ENCODE results near the gene ZDHHC1.

Gene ZDHHC1

DNA sequence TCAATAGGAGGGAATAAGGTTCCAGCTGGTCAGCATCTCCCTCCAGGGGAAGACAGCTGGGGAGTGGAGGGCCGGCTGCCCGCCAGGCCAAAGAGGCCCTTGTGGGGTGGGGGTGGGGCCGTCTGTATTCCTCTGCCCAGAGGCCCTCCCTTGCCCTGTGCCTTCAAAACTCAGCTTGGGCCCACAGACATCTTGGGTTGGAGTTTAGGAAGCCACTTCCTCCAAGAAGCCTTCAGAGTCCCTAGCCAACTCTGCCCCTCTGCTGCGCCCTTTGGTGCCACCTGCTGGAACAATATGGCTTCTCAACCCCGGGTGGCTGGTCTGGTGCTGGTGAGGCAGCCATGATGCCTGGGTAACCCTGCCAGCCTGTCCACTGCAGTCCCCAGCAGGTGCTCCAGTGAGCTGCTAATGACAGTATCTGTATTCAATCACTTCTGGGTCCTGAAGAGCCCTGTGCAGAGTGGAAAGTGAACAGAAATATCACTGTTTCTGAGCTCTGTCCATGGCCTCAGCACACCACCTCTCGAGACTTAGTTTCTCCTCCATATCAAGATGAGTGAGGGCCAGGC lies 31.3 kb upstream of the ZDHHC1 start:
- DNase-seq, result no peak

- no peak for DNase-seq
Measured at GRCh38 chr16:67446968-67447507, 30.8 kb upstream of the ZDHHC1 start.

- DNase-seq, result no peak
Measured at GRCh38 chr16:67445913-67446907, 29.9 kb upstream of the ZDHHC1 start.

- no peak for DNase-seq
Measured at GRCh38 chr16:67445441-67445912, 29.2 kb upstream of the ZDHHC1 start.

DNA sequence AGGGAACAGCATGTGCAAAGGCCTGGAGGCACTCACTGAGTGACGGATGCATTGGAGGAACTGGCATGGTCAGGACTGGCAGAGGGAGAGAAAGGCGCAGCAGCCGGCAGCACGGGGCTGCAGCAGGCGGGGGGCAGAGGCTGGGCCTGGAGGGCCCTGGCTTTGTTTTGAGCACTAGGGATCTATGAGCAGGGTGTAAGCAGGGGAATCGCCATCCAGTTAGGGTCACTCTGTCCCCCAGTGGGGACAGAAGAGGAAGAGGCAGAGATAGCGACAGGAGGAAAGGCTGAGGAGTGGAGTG lies 28.8 kb upstream of the ZDHHC1 start:
- DNase-seq, result no peak

- DNase-seq, result no peak
Measured at GRCh38 chr16:67444259-67445125, 28.2 kb upstream of the ZDHHC1 start.

GRCh38 chr16:67443265-67443664 lies 27.0 kb upstream of the ZDHHC1 start:
- no peak for DNase-seq

- no peak for DNase-seq
Measured at GRCh38 chr16:67442581-67443255, 26.4 kb upstream of the ZDHHC1 start.

DNA sequence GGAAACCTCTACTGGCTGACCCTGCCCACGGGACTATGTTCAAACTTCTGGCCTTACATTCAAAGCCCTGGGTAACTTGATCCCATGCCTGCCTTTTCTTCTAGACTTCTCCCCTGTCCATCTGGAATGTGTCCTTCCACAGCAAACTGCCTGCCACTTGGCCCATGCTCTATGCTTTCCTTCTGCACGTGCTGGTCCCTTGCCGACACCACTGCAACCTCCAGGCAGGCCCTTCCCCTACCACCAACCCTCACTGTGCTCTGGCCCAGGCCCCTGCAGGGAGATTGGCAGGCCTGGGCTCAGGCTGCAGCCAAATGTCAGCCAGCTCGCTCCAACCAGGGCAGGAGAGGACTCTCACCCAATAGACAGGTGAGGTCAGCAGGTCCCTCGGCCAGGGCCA lies 25.6 kb upstream of the ZDHHC1 start:
- no peak for DNase-seq

GRCh38 chr16:67441271-67441753 lies 25.0 kb upstream of the ZDHHC1 start:
- DNase-seq, result no peak

GRCh38 chr16:67438824-67439393 lies 22.6 kb upstream of the ZDHHC1 start:
- no peak for DNase-seq

DNA sequence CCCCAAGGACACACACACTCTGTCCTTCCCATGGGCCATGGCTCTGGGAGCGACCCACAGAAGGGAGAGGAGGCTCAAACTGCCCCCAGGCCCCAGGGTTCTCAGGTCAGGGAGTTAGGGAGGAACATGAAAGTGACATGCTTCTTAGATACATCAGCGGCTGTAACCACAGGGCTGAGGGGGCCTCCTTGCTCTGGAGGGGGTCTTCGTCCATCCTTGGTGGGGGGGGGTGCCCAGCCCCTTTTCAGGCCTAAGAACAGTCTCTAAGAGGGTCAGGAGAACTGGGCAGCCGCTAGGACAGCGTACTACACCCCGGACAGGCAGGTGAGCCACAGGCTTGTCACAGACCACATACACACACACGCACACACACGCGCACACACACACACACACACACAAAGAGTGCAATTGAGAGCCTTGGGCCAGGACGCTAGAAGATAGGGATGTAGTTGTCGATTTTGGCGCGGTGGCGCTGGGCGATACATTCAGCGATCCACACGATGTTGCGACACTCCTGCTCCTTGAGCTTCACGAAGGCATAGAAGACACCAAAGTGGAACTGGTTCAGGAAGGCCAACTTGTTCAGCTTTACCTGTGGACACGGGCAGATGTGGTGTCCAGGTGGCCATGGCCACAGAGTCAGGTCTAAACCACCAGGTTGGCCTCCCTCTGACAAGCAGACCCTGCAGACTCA lies 22.0 kb upstream of the ZDHHC1 start:
- DNase-seq, result no peak

- no peak for DNase-seq
Measured at GRCh38 chr16:67437513-67437912, 21.2 kb upstream of the ZDHHC1 start.

GRCh38 chr16:67436640-67437193 lies 20.4 kb upstream of the ZDHHC1 start:
- no peak for DNase-seq

GRCh38 chr16:67435758-67436164 lies 19.5 kb upstream of the ZDHHC1 start:
- no peak for DNase-seq

GRCh38 chr16:67433131-67433719 lies 16.9 kb upstream of the ZDHHC1 start:
- DNase-seq, result no peak

- DNase-seq, result no peak
Measured at GRCh38 chr16:67432506-67432890, 16.2 kb upstream of the ZDHHC1 start.

DNA sequence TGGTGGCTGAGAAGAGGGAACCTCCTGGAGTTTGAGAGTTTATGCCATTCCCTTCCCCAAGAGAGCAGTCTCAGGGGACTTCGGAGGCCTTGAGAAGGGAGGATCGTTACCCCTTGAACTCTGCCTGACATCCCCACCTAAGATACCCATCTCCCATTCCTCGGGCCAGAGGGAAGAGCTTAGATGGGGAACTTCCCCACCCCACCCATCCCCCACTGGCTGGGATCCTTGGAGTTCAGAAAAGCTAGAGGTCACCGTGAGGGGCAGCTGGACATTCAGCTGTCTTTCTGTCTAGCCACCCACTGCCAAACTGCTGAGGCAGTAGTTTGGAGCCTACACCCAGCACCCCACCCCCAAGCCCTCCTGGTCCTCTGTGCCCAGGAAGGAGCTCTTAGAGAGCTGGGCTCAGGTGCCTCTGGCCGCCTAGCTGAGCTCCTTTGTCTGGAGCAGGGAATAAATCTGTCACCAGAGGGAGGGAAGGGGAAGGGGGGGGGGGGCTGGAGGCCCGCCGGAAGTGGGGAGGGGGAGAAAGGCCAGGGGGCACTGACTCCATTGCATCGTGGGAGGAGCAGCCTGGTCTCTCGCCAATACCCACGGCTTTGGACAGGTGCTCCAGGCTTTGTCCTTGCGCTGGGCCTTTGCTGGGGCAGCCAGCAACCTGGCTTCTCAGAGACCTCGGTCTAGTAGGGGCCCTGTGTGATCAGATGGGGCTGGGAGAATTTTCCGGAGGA lies 15.7 kb upstream of the ZDHHC1 start:
- DNase-seq, result no peak

DNA sequence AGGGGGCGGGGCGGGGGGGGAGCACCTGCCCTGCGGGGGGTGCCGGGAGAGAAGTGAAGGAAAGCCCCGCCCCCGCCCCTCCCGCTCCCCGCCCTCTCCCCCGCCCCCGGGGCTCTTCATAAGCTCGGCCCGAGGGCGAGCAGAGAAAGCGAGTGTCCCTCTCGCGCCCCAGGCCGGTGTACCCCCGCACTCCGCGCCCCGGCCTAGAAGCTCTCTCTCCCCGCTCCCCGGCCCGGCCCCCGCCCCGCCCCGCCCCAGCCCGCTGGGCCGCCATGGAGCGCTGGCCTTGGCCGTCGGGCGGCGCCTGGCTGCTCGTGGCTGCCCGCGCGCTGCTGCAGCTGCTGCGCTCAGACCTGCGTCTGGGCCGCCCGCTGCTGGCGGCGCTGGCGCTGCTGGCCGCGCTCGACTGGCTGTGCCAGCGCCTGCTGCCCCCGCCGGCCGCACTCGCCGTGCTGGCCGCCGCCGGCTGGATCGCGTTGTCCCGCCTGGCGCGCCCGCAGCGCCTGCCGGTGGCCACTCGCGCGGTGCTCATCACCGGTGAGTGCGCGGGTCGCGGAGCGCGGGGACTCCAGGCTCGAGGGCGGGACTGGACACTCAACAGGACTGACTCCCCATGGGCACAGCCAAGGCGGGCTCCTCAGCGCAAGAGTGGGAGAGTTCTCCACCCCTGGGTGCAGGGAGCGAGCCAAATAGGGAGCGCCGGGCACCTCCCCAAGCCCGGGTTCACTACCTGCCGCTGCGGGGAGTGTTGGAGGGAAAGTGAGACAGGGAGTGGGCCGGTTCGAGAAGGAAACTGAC lies 14.9 kb upstream of the ZDHHC1 start, which contains the start of gene HSD11B2:
TSS of gene HSD11B2 (plus strand) at position 145 of the 798 bp plus-strand sequence. CDS start at position 273, 128 bp downstream.
- DNase-seq, result no peak

Measured in GF-D8 (cell line).